Right lobe of liver (tissue), 4 donors: ENCODE measurements around the gene KIF11.
A peak's percentile ranks its signal among the peaks of the same experiment; 100 is the strongest.

Experiments used
- CTCF ChIP-seq, 4 donors: fragments of 200-600 bp in 3 of 4; fragments of 450-650 bp in 1 of 4; IDR thresholded peaks; one replicate each; pipeline versions ENCODE4 v1.5.1 to v1.8.0; 2016 to 2022; ENCODE audit warnings: antibody characterized with exemption in 4 of 4, mild to moderate bottlenecking in 2 of 4
- POLR2A ChIP-seq: fragments of 450-650 bp; IDR thresholded peaks from one replicate; pipeline ENCODE4 v1.6.1; 2017; ENCODE audit warnings: antibody characterized with exemption, mild to moderate bottlenecking
- donor health status: DM: no; HTN: no; CAD: no.
- donor health status: DM: no; HTN: no; CAD: no.
- donor health status: DM: no; HTN: yes; CAD: no.

GRCh38 chr10:92640107-92640506, 47.2 kb downstream of the KIF11 start:
- peak in 3 of 4 donors; percentile 13 to 25 (median 21) for TF ChIP-seq CTCF (IDR thresholded peaks at IDR 0.05)
- TF ChIP-seq POLR2A, result no peak
